ENCODE measurements around the gene ZZZ3.
"Not testable (repeated sequence)": the region's sequence is repeated elsewhere in the genome, so short reads cannot be mapped to it uniquely, and the experiment has no call there.

The ZZZ3 gene

GRCh38 chr1:77670330-77670729, 12.1 kb downstream of the ZZZ3 start:
- DNase-seq (ENCODE audit: low read depth in 2 of 2): no peak

GRCh38 chr1:77668924-77669449, 13.5 kb downstream of the ZZZ3 start:
- DNase-seq (ENCODE audit: low read depth in 2 of 2): no peak

DNA sequence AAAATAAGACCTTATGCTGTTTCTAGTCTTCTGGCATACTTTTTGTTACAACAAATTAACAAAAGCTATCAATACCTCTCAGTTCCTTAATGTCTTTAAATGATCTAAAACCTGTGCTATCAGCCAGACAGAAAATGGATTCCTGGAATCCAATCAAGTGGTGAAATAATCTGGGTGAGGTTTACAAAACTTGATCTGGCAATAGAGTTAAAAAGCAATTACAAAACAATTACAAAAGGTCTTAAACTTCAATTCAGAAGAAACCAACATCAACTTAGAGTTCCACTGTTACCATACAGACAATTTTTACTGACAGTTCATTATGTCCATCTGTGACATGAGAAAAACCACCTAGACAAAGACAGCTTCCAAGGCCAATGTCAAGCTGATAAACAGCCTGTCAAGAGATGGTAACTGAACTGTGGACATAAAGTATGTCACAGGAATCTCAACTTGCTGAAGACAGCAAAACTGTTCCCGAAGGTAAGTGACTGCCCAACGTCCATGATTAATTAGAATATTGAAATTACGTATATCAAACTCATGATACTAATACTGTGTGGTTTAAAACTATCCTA, 17.4 kb downstream of the ZZZ3 start:
- no peak for DNase-seq (ENCODE audit: low read depth in 2 of 2)

GRCh38 chr1:77661696-77662095, 20.8 kb downstream of the ZZZ3 start:
- DNase-seq (ENCODE audit: low read depth in 2 of 2): no peak

DNA sequence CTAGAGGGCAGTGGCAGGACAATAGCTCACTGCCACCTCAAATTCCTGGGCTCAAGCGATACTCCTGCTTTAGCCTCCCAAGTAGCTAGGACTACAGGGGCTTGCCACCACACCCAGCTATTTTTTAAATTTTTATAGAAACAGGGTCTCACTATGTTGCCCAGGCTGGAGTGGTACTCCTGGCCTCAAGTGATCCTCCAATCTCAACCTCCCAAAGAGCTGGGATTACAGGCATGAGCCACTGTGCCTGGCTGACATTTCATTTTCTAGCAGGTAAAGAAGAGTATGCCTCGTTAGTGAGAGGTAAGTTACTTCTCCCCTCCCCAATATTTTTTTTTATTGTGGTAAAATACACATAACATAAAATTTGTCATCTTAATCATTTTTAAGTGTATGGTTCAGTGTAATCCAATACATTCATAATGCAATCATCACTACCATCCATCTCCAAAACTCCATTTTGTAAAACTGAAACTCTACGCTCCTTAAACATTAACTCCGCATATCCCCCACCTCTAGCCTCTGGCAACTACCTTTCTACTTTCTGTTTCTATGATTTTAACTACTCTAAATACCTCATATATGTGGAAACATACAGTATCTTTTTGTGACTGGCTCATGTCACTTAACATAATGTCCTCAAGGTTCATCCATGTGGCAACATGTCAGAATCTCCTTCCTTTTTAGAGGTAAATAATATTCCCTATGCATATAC, 22.4 kb downstream of the ZZZ3 start:
- no peak for DNase-seq (ENCODE audit: low read depth in 2 of 2)

- DNase-seq (ENCODE audit: low read depth in 2 of 2): no peak
These were observed 24.2 kb downstream of the ZZZ3 start for GRCh38 chr1:77658271-77658670.

GRCh38 chr1:77655431-77655974, 27.0 kb downstream of the ZZZ3 start:
- no peak for DNase-seq (ENCODE audit: low read depth in 2 of 2)

- DNase-seq (ENCODE audit: low read depth in 2 of 2): no peak
These were observed 29.4 kb downstream of the ZZZ3 start for GRCh38 chr1:77652970-77653516.

DNA sequence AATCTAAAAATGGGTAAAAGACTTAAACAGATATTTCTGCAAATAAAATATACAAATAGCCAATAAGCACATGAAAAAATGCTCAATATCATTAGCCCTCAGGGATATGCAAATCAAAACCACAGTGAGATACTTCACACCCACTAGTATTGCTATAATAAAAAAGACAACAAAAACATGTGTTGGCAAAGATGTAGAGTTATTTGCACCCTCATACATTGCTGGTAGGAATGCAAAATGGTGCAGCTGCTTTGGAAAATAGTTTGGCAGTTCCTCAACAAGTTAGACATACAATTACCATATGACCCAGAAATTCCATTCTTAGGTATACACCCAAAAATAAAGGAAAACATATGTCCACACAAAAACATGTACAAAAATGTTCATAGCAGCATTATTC, 30.2 kb downstream of the ZZZ3 start:
- DNase-seq (ENCODE audit: low read depth in 2 of 2): no peak

GRCh38 chr1:77649127-77649526, 33.3 kb downstream of the ZZZ3 start:
- DNase-seq (ENCODE audit: low read depth in 2 of 2): no peak

DNA sequence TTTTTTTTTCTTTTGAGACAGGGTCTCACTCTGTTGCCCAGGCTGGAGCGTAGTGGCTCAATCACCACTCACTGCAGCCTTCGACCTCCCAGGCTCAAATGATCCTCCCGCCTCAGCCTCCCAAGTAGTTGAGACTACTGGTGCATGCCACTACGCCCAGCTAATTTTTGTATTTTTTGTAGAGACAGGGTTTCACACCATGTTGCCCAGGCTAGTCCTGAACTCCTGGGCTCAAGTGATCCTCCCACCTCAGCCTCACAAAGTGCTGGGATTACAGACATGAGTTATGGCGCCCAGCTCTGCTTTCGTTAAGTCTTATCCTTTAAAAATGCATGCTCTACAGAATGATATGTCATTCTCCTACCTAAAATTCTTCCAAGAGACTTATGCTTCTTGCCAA, 36.2 kb downstream of the ZZZ3 start:
- not testable (repeated sequence) for DNase-seq (ENCODE audit: low read depth in 2 of 2)

- no peak for DNase-seq (ENCODE audit: low read depth in 2 of 2)
These were observed 39.0 kb downstream of the ZZZ3 start for GRCh38 chr1:77643456-77643855.

- no peak for DNase-seq (ENCODE audit: low read depth in 2 of 2)
These were observed 39.5 kb downstream of the ZZZ3 start for GRCh38 chr1:77642941-77643340.

- no peak for DNase-seq (ENCODE audit: low read depth in 2 of 2)
These were observed 40.3 kb downstream of the ZZZ3 start for GRCh38 chr1:77642196-77642595.

DNA sequence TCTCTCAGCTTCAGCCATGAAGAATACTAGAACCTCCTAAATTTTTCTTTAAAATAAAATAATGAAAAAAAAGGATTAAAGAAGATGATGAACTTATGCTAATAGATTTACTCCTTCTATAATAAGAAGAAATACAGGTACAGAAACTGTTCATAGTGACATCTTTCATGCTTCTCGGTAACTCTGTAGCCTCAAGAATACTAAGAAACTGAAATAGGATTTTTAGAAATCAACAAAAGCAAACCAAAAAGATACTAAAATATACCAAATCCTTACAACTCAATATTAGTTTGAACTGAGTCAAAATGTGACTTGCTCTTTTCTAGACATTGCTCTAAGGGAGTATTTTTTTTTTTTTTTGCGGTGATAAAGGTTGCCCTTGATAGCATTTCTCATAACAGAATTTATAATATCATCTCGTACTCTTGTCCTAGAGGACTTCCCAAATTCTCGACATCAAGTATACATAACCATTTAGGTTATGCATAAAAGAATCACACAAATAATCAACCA, 42.8 kb downstream of the ZZZ3 start:
- no peak for DNase-seq (ENCODE audit: low read depth in 2 of 2)

DNA sequence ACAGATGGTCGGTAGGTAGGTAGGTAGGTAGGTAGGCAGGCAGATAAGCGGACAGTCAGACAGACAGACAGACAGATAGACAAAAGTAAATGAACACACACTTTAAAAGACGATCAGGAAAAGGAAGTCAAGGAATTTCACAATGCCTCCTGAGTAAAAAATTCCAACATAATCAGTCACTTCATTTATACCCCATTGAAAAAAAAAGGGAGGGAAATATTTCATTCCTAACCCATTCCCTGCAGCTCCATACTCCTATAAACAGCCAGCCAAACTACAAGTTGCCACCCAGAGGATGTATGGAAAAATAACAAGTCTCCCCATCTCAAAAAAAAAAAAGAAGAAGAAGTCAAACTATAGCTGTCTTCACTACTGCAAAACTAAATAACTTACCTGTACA, 43.4 kb downstream of the ZZZ3 start:
- no peak for DNase-seq (ENCODE audit: low read depth in 2 of 2)

GRCh38 chr1:77636864-77637263, 45.6 kb downstream of the ZZZ3 start:
- DNase-seq (ENCODE audit: low read depth in 2 of 2): no peak

All from stimulated activated CD4-positive, alpha-beta T cell treated with anti-CD3 and anti-CD28 coated beads, Interleukin-1b, Interleukin-23, amount 100 ng/mL, for 1 hour (primary cell).